Measurements from ENCODE around the gene PAPPA. TPM values are rescaled to one million over a fixed set of nuclear protein-coding genes. Genes with fewer than 3 reads are reported as not detected.

The PAPPA gene
- total and polyA plus RNA-seq, 9 of the 15 experiments (the other 6 are each of a cell fraction or from before 2014, with no cell fraction given), result 0.06 to 0.18 (median 0.11) TPM

DNA sequence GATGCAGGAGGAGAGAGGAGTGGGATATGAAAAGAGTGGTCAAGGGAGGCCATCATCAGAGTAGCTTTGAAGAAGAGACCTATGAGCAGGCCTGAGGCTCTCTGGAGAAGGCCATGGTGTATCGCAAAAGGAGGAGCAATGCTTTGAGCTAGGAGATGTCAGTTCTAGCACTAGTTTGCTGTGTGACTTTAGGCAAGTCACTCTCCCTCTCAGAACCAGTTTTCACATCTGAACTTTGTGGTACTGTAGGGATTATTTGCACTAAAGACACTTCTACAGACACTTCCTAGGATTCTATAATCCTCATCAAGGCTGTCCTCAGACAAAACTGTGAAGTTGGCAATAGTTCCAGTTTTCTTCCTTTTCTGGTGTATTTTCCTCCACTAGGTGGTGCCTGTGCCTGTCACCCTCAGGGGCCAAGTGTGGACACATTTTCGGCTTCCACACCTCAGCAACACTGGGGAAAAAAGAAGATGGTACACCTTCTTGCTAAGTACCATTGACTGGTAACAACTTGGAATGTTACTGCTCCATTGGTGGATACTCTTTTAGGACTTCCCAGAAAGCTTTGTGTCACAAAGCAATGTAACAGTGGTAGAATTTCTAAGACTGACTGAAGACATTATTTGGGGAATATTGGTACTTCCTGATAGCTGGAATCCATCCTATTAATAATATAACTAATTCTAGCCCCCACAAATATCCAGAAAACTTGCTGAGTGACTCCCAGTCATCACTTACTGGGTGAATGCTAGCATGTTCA, 9.9 kb downstream of the PAPPA start:
- no peaks in the 10 kb centered on the region for H3K36me3 ChIP-seq (ENCODE audit: control insufficient read depth, insufficient read depth, low read length)
- peaks cover 0 to 13% of the 10 kb centered on the region in 2 experiments; a peak in 1 of 5 replicates for H3K27me3 ChIP-seq (ENCODE audit: control insufficient read depth in 2 of 2, insufficient read depth in 2 of 2, low read length in 2 of 2)
- ATAC-seq (peak; percentile 62; the same call in 1 of the 3 replicates), DNase-seq (ENCODE audit: extremely low read depth in 1 of 4, low spot score in 3 of 4) (peak; percentile 19 to 21 (median 20)), FAIRE-seq (peak; percentile 51)
- in situ Hi-C loops (cut with MboI), result no loop called here
- H3K9me1 ChIP-seq (ENCODE audit: control insufficient read depth, insufficient read depth, low read length), result no peaks in the 10 kb centered on the region
- H3K4me2 ChIP-seq (ENCODE audit: insufficient read depth, low read length), result no peak overlapping the region
- ChIA-PET CTCF (ENCODE audit: low intra/inter-chr PET ratio) (no interaction called here), POLR2A (interaction anchor here (0.6 kb wide), 1 partner anchor 162 kb away, joined by 3 read pairs; no protein-coding TSS in a partner anchor)
- no peaks in the 10 kb centered on the region for H3K79me2 ChIP-seq (ENCODE audit: control insufficient read depth, insufficient read depth, low read length)
- 54% methylated on average over 2 of the region's 2 CpGs for WGBS (ENCODE audit: insufficient coverage, low coverage, missing lambda C conversion rate)
- TF ChIP-seq, protein P1, sequence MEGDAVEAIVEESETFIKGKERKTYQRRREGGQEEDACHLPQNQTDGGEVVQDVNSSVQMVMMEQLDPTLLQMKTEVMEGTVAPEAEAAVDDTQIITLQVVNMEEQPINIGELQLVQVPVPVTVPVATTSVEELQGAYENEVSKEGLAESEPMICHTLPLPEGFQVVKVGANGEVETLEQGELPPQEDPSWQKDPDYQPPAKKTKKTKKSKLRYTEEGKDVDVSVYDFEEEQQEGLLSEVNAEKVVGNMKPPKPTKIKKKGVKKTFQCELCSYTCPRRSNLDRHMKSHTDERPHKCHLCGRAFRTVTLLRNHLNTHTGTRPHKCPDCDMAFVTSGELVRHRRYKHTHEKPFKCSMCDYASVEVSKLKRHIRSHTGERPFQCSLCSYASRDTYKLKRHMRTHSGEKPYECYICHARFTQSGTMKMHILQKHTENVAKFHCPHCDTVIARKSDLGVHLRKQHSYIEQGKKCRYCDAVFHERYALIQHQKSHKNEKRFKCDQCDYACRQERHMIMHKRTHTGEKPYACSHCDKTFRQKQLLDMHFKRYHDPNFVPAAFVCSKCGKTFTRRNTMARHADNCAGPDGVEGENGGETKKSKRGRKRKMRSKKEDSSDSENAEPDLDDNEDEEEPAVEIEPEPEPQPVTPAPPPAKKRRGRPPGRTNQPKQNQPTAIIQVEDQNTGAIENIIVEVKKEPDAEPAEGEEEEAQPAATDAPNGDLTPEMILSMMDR (IDR thresholded peaks at IDR 0.05 in 2 of 3, conservative IDR thresholded peaks at IDR 0.05 in 1 of 3; ENCODE audit: insufficient read depth in 2 of 3, low read depth in 1 of 3, low read length in 3 of 3), result peak; percentile 34 to 49 (median 42); a peak in 4 of 6 replicates
- no peak for TF ChIP-seq ZEB2 (IDR thresholded peaks at IDR 0.05)
- peak; percentile 49 for TF ChIP-seq RBM25 (IDR thresholded peaks at IDR 0.05; ENCODE audit: low read depth, low read length, severe bottlenecking)
- peak; percentile 41 to 61; a peak in 3 of 4 replicates for TF ChIP-seq RAD21 (CRISPR knock-in tag; conservative IDR thresholded peaks at IDR 0.05 in 1 of 2, IDR thresholded peaks at IDR 0.05 in 1 of 2)
- TF ChIP-seq, protein P2, sequence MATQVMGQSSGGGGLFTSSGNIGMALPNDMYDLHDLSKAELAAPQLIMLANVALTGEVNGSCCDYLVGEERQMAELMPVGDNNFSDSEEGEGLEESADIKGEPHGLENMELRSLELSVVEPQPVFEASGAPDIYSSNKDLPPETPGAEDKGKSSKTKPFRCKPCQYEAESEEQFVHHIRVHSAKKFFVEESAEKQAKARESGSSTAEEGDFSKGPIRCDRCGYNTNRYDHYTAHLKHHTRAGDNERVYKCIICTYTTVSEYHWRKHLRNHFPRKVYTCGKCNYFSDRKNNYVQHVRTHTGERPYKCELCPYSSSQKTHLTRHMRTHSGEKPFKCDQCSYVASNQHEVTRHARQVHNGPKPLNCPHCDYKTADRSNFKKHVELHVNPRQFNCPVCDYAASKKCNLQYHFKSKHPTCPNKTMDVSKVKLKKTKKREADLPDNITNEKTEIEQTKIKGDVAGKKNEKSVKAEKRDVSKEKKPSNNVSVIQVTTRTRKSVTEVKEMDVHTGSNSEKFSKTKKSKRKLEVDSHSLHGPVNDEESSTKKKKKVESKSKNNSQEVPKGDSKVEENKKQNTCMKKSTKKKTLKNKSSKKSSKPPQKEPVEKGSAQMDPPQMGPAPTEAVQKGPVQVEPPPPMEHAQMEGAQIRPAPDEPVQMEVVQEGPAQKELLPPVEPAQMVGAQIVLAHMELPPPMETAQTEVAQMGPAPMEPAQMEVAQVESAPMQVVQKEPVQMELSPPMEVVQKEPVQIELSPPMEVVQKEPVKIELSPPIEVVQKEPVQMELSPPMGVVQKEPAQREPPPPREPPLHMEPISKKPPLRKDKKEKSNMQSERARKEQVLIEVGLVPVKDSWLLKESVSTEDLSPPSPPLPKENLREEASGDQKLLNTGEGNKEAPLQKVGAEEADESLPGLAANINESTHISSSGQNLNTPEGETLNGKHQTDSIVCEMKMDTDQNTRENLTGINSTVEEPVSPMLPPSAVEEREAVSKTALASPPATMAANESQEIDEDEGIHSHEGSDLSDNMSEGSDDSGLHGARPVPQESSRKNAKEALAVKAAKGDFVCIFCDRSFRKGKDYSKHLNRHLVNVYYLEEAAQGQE (IDR thresholded peaks at IDR 0.05; ENCODE audit: borderline replicate concordance), result peak; percentile 30; the same call in 1 of the 2 replicates
- TF ChIP-seq, protein P2 (CRISPR knock-in tag; IDR thresholded peaks at IDR 0.05; ENCODE audit: low read depth), result no peak
- TF ChIP-seq SMAD2 (IDR thresholded peaks at IDR 0.05; ENCODE audit: low read depth, low read length), result no peak
- TF ChIP-seq TRIM28 (IDR thresholded peaks at IDR 0.05), result 0 out of 2 replicates have a peak, but pooled peaks have one; percentile 66
- intact Hi-C loops (cut with micrococcal nuclease), result loop anchor here (10.0 kb wide), 1 partner anchor 201 kb away; no protein-coding TSS in a partner anchor
- no peak overlapping the region for H3K27ac ChIP-seq (ENCODE audit: extremely low read depth, low read depth, low read length)
- no peak overlapping the region for H2AFZ ChIP-seq (ENCODE audit: low read depth, low read length)
- no TSS peak for BruUV-seq (replicated peaks)
- no peaks in the 10 kb centered on the region for H3K9me3 ChIP-seq (replicated peaks; ENCODE audit: control insufficient read depth, insufficient read depth, low read depth, low read length)
- H3K9ac ChIP-seq (ENCODE audit: insufficient read depth in 1 of 2, low read depth in 2 of 2, low read length in 2 of 2), result no peak overlapping the region
- no peaks in the 10 kb centered on the region for H3K4me1 ChIP-seq (replicated peaks in 1 of 2; ENCODE audit: control insufficient read depth in 2 of 2, insufficient read depth in 2 of 2, low read length in 2 of 2)
- no peaks in the 10 kb centered on the region for H4K20me1 ChIP-seq (replicated peaks; ENCODE audit: control insufficient read depth, insufficient read depth, low read length)
- no peak overlapping the region for H3K4me3 ChIP-seq
